HG03060 (cell line): ENCODE results near the gene KRTAP4-8.
"Not testable (repeated sequence)": the region's sequence is repeated elsewhere in the genome, so short reads cannot be mapped to it uniquely, and the experiment has no call there.

ENCODE experiments used
- ATAC-seq: cut with Tn5 transposase; IDR thresholded peaks from one replicate; pipeline ENCODE4 v1.9.1; 2021; ENCODE audit warnings: low read depth, moderate number of reproducible peaks; ENCODE audit not compliant: unreplicated experiment

The KRTAP4-8 gene

GRCh38 chr17:41111151-41111885, 13.4 kb upstream of the KRTAP4-8 start:
- ATAC-seq = no peak

GRCh38 chr17:41108728-41109386, 10.9 kb upstream of the KRTAP4-8 start:
- not testable (repeated sequence) for ATAC-seq

GRCh38 chr17:41107941-41108450, 10.1 kb upstream of the KRTAP4-8 start:
- ATAC-seq = no peak

GRCh38 chr17:41105347-41105746, 7.4 kb upstream of the KRTAP4-8 start, which contains the start of gene KRTAP4-9:
TSS of gene KRTAP4-9 (plus strand) at chr17:41105389. CDS start at chr17:41105389, 0 bp downstream.
- ATAC-seq = not testable (repeated sequence)

GRCh38 chr17:41104386-41105038, 6.6 kb upstream of the KRTAP4-8 start:
- ATAC-seq = not testable (repeated sequence)

GRCh38 chr17:41103896-41104295, 6.0 kb upstream of the KRTAP4-8 start:
- no peak for ATAC-seq

- no peak for ATAC-seq
These were observed 3.8 kb upstream of the KRTAP4-8 start, which contains the start of gene KRTAP4-16 for GRCh38 chr17:41101586-41102259. TSS of gene KRTAP4-16 (minus strand) at chr17:41102209. CDS start at chr17:41102209, 0 bp downstream.

GRCh38 chr17:41099682-41100480, 1.9 kb upstream of the KRTAP4-8 start:
- not testable (repeated sequence) for ATAC-seq

GRCh38 chr17:41098481-41098880, 539 bp upstream of the KRTAP4-8 start:
- ATAC-seq = no peak

- no peak for ATAC-seq
These were observed 1.9 kb downstream of the KRTAP4-8 start for GRCh38 chr17:41096055-41096454.

- ATAC-seq = not testable (repeated sequence)
These were observed 9.1 kb downstream of the KRTAP4-8 start for GRCh38 chr17:41088760-41089352.

- not testable (repeated sequence) for ATAC-seq
These were observed 13.7 kb downstream of the KRTAP4-8 start, which contains the start of gene KRTAP4-7 for GRCh38 chr17:41084100-41084856. TSS of gene KRTAP4-7 (plus strand) at chr17:41084150. CDS start at chr17:41084207, 57 bp downstream.

GRCh38 chr17:41083427-41083826, 14.5 kb downstream of the KRTAP4-8 start:
- ATAC-seq = not testable (repeated sequence)

- ATAC-seq = no peak
These were observed 15.3 kb downstream of the KRTAP4-8 start for GRCh38 chr17:41082626-41083025.

- no peak for ATAC-seq
These were observed 21.2 kb downstream of the KRTAP4-8 start for GRCh38 chr17:41076788-41077187.

- no peak for ATAC-seq
These were observed 24.3 kb downstream of the KRTAP4-8 start for GRCh38 chr17:41073676-41074075.

GRCh38 chr17:41071606-41072360, 26.2 kb downstream of the KRTAP4-8 start:
- no peak for ATAC-seq

GRCh38 chr17:41069031-41069430, 28.9 kb downstream of the KRTAP4-8 start:
- no peak for ATAC-seq
